Thymus (tissue), 11 donors: ENCODE data around the gene TDRD12. TPM values are rescaled to one million over a fixed set of nuclear protein-coding genes. Genes with fewer than 3 reads are reported as not detected.

Experiments
- DNase-seq, 9 donors: peaks; one replicate each; pipeline ENCODE4 v3.0.0-alpha.2; 2013; ENCODE audit warnings: low spot score in 9 of 9, low read depth in 6 of 9, missing footprints in 1 of 9
- H3K27ac ChIP-seq, 2 donors: one replicate each; pipeline ENCODE4 v1.5.1; 2013; ENCODE audit warnings: control low read depth in 1 of 2, low read depth in 1 of 2, low read length in 1 of 2, mild to moderate bottlenecking in 1 of 2, moderate library complexity in 1 of 2
- H3K27me3 ChIP-seq, 2 donors: one replicate each; pipeline ENCODE4 v1.5.1; 2013; ENCODE audit warnings: low read length in 1 of 2; ENCODE audit not compliant: control insufficient read depth in 2 of 2, insufficient read depth in 1 of 2
- H3K36me3 ChIP-seq, 2 donors: one replicate each; pipeline ENCODE4 v1.5.1; 2013; ENCODE audit warnings: low read length in 1 of 2, mild to moderate bottlenecking in 1 of 2, moderate library complexity in 1 of 2; ENCODE audit not compliant: control insufficient read depth in 2 of 2, insufficient read depth in 2 of 2
- H3K4me1 ChIP-seq, 2 donors: one replicate each; pipeline ENCODE4 v1.5.1; 2013; ENCODE audit warnings: low read length in 2 of 2; ENCODE audit not compliant: control insufficient read depth in 2 of 2, insufficient read depth in 2 of 2
- H3K4me3 ChIP-seq, 2 donors: one replicate each; pipeline ENCODE4 v1.5.1; 2013; ENCODE audit warnings: low read length in 2 of 2, control low read depth in 1 of 2, mild to moderate bottlenecking in 1 of 2
- H3K9me3 ChIP-seq, 2 donors: one replicate each; pipeline ENCODE4 v1.5.1; 2013; ENCODE audit warnings: low read length in 1 of 2, mild to moderate bottlenecking in 1 of 2; ENCODE audit not compliant: control insufficient read depth in 2 of 2, insufficient read depth in 1 of 2
- WGBS: extraction: QIAGEN DNeasy Blood & Tissue Kit; methylation state at CpG from one replicate; pipeline ENCODE4 v1.1.7; 2013; 5-methylcytosine and 5-hydroxymethylcytosine counted together
- polyA plus RNA-seq: library from polyadenylated mRNA; stranded (reverse); fragments of 200-250 nt; gene quantifications from one replicate; pipeline ENCODE4 v1.2.3, GENCODE V29; 2013
- total RNA-seq: library from RNA; stranded (reverse); fragments of 120-200 nt; gene quantifications from one replicate; pipeline ENCODE4 v1.2.4, GENCODE V29; 2013
- donor health status: healthy.

TDRD12 gene
- total and polyA plus RNA-seq, 2 donors = 0.48 to 2.6 TPM

GRCh38 chr19:32869369-32869965, 149.9 kb downstream of the TDRD12 start, which contains the start of gene SLC7A9:
SLC7A9 (minus strand) TSS chr19:32869767; CDS start chr19:32868534, 1,233 bp downstream.
- no peaks in the 10 kb centered on the region for H3K9me3 ChIP-seq
- 93% methylated on average over 14 of the region's 14 CpGs for WGBS
- H3K27ac ChIP-seq = no peak within 1 kb of the TSS
- no peaks in the 10 kb centered on the region for H3K4me1 ChIP-seq
- H3K27me3 ChIP-seq = no peaks in the 10 kb centered on the region
- H3K4me3 ChIP-seq = no peak within 1 kb of the TSS
- DNase-seq = no peak
- H3K36me3 ChIP-seq = no peaks in the 10 kb centered on the region

GRCh38 chr19:32869966-32870573, 150.5 kb downstream of the TDRD12 start:
- Histone ChIP-seq H3K27ac (no peak overlapping the region), H3K27me3 (no peaks in the 10 kb centered on the region), H3K4me1 (no peaks in the 10 kb centered on the region), H3K4me3 (no peak overlapping the region), H3K36me3 (no peaks in the 10 kb centered on the region), H3K9me3 (no peaks in the 10 kb centered on the region)
- no peak for DNase-seq
- WGBS = 82% methylated on average over 18 of the region's 18 CpGs

GRCh38 chr19:32870981-32871451, 151.4 kb downstream of the TDRD12 start:
- Histone ChIP-seq H3K27me3 (no peaks in the 10 kb centered on the region), H3K27ac (no peak overlapping the region), H3K4me1 (no peaks in the 10 kb centered on the region), H3K36me3 (no peaks in the 10 kb centered on the region), H3K9me3 (no peaks in the 10 kb centered on the region), H3K4me3 (no peak overlapping the region)
- 88% methylated on average over 12 of the region's 12 CpGs for WGBS
- DNase-seq = no peak

- Histone ChIP-seq H3K4me1 (no peaks in the 10 kb centered on the region), H3K9me3 (no peaks in the 10 kb centered on the region), H3K27ac (no peak overlapping the region), H3K36me3 (no peaks in the 10 kb centered on the region), H3K4me3 (no peak overlapping the region), H3K27me3 (no peaks in the 10 kb centered on the region)
- DNase-seq = no peak
- WGBS = 94% methylated on average over 3 of the region's 3 CpGs
These were observed 152.8 kb downstream of the TDRD12 start for GRCh38 chr19:32872391-32872790.

DNA sequence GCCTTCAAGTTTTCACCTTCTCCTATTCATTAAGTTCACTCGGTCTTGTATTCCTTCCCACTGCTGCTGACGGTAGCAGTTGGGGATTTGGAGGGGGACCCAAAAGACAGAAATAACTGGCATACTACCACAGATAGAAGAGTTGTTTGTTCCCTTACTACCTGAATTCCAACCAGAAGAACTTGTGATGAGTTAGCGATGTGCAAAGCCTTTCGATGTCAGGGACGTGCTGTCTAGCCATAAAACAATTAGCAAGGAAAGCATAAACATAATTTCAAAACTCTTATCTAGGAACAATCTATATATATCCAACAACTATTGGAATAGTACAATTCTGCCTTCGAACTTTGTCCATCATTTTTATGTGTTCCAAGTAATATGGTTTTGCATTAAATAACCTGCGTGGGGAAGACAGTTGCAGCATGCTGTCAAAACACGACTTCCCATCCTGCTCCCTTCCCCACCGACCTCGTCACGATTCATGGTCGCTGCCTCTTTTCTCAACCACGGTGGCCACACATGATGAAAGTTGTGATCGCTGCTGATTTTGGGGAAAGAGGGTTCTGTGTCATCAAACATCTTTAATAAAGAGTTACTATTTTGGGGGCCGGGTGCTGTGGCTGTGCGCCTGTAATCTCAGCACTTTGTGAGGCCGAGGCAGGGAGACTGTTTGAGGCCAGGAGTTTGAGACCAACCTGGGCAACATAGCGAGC, 153.8 kb downstream of the TDRD12 start:
- peaks cover 0 to 5% of the 10 kb centered on the region in 2 donors for H3K36me3 ChIP-seq
- H3K27me3 ChIP-seq = no peaks in the 10 kb centered on the region
- no peak overlapping the region for H3K27ac ChIP-seq
- 92% methylated on average over 18 of the region's 18 CpGs for whole genome bisulfite sequencing
- H3K9me3 ChIP-seq = no peaks in the 10 kb centered on the region
- H3K4me1 ChIP-seq = no peaks in the 10 kb centered on the region
- H3K4me3 ChIP-seq = no peak overlapping the region
- no peak for DNase-seq

- WGBS = 85% methylated on average over 9 of the region's 9 CpGs
- Histone ChIP-seq H3K27ac (no peak overlapping the region), H3K4me1 (no peaks in the 10 kb centered on the region), H3K36me3 (peaks cover 0 to 8% of the 10 kb centered on the region in 2 donors), H3K9me3 (no peaks in the 10 kb centered on the region), H3K4me3 (no peak overlapping the region), H3K27me3 (no peaks in the 10 kb centered on the region)
- no peak for DNase-seq
These were observed 155.0 kb downstream of the TDRD12 start for GRCh38 chr19:32874605-32875004.

DNA sequence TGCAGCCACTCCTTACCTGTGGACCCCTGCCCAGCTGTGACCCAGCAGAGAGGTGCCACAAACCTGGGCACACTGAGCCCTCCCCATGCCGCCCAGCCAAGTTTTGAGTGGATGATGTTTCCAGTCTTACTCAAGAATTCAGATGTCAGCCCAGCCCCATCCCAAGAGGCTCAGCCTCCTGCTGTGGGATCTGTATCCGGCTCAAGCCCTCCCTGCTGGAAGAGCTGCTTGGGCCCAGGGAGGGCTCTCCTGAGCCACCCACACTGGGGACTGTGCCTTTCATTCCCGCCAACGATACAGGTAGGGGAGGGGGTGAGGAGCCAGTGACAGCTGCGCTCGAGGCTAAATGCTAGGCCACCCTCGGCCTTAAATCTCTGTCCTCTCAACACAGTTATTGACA, 155.9 kb downstream of the TDRD12 start:
- no peaks in the 10 kb centered on the region for H3K9me3 ChIP-seq
- H3K4me3 ChIP-seq = no peak overlapping the region
- no peaks in the 10 kb centered on the region for H3K4me1 ChIP-seq
- no peak for DNase-seq
- 86% methylated on average over 7 of the region's 7 CpGs for WGBS
- no peaks in the 10 kb centered on the region for H3K27me3 ChIP-seq
- H3K36me3 ChIP-seq = peaks cover 0 to 13% of the 10 kb centered on the region in 2 donors
- no peak overlapping the region for H3K27ac ChIP-seq

GRCh38 chr19:32876236-32876918, 156.8 kb downstream of the TDRD12 start:
- H3K4me3 ChIP-seq = no peak overlapping the region
- 92% methylated on average over 9 of the region's 9 CpGs for WGBS
- no peaks in the 10 kb centered on the region for H3K9me3 ChIP-seq
- H3K27ac ChIP-seq = no peak overlapping the region
- no peak for DNase-seq
- H3K27me3 ChIP-seq = no peaks in the 10 kb centered on the region
- H3K36me3 ChIP-seq = peaks cover 0 to 13% of the 10 kb centered on the region in 2 donors
- H3K4me1 ChIP-seq = no peaks in the 10 kb centered on the region

DNA sequence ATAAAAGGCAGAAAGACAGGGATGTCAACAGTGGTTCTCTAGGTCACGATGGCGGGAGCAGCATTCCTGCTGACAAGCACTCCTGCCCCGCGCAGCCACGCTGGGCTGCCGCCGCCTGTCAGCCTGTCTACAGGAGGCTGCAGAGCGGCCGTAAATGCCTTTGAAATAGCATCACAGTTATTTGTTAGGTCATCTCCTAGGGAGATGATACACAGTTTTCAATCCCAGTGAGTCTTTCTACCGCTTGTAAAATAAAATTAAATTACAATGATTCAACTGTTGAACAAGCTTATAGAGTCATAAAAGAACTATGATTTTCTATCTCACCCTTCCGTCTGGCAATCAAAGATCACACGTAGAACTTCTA, 157.3 kb downstream of the TDRD12 start:
- WGBS = 97% methylated on average over 12 of the region's 12 CpGs
- Histone ChIP-seq H3K36me3 (peaks cover 0 to 13% of the 10 kb centered on the region in 2 donors), H3K9me3 (no peaks in the 10 kb centered on the region), H3K4me1 (no peaks in the 10 kb centered on the region), H3K27ac (no peak overlapping the region), H3K27me3 (no peaks in the 10 kb centered on the region), H3K4me3 (no peak overlapping the region)
- no peak for DNase-seq
